ENCODE results near the gene SMYD5.

The SMYD5 gene

DNA sequence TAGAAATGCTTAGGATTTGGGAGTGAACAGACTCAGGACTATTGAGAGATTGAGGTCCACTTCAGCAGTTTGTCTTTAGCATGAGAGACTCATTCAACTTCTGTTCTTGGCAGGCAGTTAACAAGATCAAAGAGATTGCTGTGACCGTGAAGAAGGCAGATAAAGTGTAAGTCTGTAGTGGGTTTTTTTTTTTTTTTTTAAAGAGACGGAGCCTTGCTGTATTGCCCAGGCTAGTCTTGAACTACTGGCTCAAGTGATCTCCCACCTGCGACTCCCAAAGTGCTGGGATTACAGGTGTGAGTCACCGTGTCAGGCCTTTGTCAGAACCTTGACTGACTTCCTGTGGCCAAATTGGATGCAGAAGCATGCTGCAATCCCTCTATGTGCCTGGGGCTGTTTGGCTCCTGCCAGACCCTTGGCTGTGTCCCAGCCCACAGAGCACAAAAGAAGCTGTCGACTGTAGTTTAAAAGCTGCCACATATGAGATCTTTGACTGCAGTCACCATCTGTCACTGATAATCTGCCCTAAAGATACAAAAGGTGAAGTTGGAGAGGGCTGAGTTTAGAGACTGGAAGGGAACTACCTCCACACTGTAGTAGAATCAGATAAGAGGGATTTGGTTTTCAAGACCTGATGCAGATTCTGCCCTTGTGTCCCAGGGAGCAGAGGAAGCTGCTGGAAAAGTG is 30.0 kb downstream of the SMYD5 start:
- DNase-seq = no peak

DNA sequence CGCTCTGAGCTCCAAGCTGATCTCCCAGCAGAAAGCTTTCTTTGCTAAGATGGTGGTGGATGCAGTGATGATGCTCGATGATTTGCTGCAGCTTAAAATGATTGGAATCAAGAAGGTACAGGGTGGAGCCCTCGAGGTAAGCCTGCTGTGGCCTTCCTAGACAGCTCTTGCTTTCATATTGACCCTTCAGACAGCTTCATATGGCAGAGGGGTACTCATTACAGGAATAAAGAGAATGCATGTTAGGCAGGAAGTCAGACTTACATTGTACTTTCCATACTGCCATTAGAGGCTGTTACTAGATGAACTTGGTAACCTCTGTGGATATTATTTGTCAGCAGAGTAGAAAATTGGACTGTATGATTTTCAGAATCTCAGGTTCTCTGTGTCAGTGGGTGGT is 30.5 kb downstream of the SMYD5 start:
- no peak for DNase-seq

DNA sequence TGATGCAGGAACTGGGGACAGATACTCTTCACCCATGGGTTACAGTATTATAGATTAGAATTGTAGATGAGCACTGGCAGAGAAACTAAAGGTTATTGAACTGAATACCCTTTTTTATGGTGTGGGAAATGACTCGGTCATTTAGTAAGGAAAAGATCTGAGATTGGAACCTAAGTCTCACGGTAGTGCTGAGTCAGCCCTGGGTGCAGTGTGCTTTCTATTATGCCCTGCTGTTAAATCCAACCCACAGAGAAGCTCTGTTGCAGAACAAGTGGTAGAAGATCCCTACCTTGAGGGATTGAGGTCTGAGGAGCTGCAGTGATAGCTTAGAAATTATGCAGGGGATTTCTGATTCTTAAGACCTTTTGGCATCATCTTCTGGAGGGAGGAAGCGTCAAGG is 32.8 kb downstream of the SMYD5 start:
- DNase-seq = no peak

DNA sequence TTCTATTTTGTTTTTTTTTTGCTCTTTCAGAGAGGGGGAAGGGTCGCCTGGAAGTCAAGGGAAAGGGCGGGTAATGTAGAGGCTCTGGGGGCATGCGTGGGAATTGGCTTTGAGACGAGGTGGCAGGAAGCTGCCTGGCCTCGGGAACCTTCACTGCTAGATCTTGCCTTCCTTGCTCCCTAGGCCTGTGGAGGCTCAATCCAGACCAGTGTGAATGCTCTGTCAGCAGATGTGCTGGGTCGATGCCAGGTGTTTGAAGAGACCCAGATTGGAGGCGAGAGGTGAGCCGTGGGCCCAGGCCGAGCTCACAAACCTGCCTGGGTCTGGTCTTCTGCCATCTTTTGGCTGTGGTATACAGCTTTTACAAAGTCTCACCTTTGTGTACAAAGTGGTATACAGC is 35.6 kb downstream of the SMYD5 start:
- DNase-seq = no peak

DNA sequence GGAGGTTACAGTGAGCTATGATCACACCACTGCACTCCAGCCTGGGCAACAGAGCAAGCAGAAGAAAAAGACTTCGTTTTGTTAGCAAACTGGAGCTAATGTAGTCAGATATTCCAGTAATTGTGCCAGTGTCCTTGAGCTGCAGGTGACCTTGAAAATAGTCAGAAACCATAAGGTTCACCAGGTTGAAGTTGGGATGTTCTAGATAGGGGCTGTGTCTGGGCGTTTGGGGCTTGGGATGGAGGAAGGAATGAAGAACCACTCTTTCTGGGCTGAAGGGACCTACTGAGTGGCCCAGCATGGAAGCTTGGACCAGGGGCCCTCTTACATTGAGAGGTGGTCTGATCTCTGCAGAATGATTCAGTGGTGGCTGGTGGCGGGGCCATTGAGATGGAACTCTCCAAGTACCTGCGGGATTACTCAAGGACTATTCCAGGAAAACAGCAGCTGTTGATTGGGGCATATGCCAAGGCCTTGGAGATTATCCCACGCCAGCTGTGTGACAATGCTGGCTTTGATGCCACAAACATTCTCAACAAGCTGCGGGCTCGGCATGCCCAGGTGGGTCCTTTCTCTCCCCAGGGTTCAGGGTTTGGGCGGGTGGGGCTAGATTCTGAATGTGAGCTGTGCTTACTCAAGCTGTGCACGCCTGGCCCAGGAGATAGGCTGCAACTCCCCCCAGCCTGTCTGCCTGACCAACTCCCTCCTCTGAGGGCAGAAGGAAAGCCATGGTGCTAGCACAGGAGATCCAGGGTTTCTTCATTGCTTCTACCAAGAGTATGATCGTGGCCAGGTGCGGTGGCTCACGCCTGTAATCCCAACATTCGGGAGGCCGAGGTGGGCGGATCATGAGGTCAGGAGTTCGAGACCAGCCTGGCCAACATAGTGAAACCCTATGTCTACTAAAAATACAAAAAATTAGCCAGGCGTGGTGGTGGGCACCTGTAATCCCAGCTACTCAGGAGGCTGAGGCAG is 37.1 kb downstream of the SMYD5 start:
- DNase-seq = no peak

DNA sequence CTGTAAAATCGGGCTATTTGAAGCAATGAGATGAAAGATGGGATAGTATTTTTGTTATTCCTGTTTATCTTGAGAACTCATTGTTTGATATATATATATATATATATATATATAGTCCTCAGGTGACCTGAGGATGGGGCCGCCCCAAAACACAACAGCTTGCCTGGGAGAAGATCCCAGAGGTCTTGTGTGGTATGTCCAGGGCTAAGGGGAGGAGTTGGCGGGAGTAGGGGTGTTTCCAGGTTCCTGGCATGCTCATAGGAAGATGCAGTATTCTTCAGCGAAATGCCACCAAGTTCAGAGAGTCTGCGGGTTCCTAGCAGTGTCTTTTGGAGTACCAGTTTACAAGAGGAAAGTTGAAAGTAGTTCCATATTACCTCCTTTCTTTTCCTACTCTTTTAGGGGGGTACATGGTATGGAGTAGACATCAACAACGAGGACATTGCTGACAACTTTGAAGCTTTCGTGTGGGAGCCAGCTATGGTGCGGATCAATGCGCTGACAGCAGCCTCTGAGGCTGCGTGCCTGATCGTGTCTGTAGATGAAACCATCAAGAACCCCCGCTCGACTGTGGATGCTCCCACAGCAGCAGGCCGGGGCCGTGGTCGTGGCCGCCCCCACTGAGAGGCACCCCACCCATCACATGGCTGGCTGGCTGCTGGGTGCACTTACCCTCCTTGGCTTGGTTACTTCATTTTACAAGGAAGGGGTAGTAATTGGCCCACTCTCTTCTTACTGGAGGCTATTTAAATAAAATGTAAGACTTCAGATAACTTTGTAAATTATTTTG is 38.4 kb downstream of the SMYD5 start:
- DNase-seq = no peak

DNA sequence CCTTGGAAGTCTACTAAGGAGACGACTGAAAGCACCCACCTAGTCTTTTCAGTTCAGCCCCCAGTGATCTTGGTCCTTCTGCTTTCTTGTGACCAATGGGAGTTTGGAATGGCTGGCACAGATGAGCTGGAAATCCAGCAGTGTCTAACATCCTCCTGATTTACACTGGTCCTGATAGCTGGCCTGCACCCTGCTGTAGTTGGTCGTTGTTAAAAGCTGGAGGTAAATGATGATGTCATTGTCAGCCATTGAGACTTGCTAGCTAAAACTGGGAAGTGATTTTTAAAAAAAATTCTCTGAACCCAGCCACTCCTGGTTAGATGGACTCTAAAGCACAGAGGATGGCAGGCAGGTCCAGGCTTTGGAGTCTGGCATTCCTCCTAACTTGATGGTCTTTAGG is 39.4 kb downstream of the SMYD5 start:
- peak; percentile 8 to 19 (median 19) for DNase-seq

DNA sequence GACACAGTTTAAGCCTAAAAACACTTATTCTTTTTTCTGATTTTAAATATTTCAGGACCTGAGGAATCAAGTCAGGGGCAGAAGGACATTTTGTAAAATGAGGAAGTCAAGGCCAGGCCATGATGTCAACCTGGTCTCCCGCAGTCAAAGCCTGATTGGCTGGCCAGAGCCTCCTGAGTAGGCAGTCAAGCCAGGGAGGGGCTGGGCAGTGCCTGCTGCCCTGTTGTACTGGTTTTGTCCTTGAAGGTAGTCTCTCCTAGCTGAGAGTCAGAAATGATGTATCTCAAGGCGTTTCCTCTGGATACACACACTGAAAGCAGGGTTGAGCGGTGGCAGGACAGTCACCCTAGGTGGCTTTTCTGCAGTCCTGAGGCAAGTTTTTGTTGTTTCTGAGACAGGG is 39.9 kb downstream of the SMYD5 start:
- DNase-seq = peak; percentile 62 to 77 (median 67)

DNA sequence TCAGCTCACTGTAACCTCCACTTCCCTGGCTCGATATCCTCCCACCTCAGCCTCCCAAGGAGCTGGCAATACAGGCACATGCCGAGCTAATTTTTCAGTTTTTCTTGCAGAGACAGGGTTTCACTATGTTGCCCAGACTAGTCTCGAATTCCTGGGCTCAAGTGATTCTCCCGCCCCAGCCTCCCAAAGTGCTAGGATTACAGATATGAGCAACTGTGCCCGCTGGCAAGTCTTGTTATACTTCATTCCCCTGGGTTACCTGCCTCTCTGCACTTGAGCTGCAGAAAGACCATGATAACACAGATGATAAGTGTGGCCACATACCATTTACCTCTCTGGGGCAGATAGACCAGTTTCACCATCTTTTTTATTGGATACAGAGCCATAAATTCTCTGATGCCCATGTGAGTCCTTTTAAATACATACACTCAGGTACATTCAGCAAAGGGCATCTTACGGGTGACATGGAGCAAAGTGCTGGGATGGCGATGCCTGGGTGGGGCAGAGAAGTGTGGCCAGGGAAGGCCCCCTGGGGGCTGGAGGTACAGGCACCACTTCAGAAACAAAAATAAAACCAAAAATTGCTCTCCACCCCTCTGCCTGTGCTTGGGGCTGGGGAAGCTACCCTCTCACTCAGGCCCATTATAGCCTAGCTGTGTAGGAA is 40.4 kb downstream of the SMYD5 start:
- no peak for DNase-seq

DNA sequence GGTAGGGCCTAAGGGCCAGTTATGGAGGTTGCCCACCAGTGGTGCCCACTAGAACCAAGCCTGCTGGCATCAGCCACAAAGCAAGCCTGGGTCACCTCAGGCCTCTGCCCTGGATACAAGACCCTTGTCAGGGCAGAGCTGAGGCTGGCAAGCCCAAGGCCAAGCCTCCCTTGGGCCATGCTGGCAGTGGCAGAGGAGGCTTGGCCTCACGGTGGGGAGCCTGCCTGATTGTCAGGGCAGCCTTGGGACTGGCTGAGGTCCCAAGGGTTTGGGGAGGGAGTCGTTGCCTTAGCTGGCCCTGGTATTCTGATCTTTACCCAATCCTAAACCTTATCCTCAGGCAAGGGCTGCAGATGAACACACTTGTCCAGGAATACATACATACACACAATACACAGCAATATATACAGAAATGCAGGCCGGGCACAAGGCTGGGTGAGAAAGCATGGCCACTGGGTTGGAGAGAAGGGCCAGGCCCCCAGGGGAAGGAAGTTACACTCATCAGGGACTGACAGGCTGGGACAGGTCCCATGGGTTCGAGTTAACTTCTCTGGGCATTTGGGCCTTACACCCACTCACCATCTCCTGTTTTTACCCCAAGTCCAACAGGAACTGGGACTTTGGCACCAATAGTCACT is 41.1 kb downstream of the SMYD5 start:
- no peak for DNase-seq

DNA sequence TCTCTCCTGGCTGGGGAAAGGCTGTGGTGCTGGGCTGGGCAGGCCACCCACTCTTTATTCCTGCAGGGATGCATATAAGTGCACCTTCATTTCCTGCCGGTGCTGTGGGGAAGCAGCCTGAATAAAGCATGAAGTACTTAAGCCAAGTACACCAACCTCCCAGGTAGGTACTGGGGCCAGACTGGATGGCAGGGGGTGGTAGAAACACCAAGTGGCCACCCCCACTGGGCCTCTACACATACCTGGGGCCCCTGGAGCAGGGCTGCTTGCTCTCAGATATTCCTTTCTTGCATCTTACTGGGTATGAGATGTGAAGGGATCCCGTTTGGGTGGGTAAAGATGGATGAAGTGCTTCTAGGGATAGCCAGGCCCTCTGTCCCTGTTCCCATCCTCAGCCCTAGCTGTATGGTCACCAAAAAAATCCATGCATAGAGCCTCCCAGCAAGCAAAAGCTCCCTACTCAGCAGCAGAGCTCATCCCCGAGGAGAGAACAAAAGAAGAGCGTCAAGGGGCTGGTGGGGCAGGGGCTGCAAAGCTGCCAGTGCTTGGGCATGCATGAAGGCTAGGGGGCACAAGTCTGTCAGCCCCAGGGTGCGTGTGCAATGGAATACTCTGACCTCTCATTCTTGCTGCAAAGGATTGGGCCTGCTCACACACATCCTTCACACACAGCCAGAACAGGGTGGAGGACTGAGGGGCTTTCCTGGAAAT is 42.0 kb downstream of the SMYD5 start:
- DNase-seq = no peak

DNA sequence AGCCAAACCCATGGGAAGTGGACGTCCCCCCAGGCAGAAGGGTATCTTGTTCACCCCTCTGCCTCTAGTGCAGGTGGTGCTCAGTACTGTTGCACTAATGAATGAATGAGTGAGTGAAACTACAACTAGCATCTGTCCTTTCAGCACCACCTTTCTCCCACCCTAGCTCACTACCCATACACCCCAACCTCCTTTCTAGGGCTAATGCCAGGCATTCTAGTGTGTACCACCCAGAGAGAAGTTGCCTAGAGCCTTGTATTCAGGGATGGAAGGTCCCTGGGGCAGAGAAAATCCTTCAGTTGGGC is 42.5 kb downstream of the SMYD5 start:
- DNase-seq = no peak

DNA sequence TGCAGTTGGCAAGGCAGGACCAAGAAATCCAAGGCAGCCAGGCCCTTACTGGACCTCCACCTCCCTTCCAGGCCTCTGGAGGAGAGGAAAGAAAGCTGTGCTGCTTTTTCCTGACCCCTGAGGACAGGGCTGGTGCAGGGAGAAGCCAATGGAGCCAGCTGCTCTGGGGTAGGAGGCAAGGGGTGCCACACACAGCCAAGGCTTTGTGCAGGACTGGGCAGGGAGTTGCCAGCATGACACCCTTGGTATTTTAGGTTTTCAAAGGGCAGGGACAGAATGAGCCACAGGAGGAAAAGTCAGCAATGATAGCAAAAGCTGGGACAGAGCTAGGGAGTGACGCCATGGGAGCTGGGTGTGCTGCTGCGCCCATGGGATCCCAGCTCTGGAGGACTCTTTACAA is 43.0 kb downstream of the SMYD5 start:
- no peak for DNase-seq

DNA sequence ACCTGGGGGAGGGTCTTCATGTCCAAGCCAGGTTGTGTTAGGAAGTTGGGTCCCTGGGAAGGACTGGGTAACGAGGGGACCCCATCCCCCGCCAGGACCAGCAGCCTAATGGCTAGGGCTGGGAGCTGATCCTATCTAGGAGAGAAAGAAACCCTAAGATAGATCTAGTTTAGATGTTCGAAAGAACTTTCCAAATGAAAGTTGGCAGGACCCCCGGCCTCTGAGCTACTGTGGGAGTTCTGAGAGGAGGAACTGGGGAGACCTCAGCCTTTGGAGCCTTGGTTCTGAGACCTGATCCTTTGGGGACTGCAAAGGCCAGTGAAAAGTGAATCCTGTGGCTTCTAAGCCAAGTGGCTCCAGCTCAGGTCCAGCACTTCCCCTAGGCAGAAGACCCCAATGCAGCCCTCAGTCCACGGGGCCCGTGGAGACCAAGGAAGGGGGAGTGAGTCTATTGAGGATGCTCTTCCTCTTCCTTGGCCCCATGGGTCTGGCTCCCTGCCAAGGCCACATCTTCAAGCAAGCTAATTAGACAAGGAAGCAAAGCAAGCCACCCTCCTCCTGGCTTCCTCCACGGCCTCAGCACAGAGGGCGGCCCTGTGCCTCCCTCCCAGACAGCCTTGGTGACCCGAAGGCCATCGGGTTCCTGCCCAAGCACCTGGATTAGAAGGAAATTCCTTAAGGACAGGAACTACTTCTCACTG is 43.5 kb downstream of the SMYD5 start:
- peak; percentile 14 to 44 (median 24) for DNase-seq

DNA sequence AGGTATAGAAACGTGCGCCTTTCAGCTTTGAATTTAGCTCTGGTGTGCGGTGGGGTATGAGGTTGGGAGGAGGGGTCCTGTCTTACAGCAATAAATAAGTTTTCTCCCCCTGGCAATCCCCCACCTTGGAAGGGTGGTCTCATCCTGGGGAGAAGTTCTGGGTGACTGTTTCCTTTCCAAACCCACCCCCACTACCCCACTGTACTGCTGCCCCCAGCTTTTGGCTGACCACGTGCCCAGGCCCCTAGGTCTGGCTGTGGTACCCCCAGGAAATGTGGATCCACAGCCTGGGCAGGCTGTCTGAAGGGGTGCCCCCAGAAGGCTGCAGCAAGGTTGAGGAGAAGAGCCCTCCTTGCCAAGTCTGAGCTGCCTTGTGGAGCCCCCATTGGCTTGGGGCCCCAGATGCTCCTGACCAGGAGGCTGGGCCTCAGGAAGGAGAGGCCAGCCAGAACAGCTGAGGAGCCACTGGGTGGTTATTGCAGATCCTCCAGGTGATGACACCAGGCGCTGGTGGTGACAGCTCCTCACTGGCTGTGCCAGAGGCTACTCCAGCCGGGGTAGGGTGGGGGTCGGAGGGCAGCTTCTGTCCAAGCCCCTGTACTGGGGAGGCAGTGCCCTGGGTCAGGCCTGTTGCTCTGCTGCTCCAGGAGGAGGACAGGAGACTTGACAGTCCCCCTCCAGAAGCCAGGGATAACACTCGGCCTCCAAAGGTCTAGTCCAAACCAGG is 44.3 kb downstream of the SMYD5 start:
- DNase-seq = no peak

DNA sequence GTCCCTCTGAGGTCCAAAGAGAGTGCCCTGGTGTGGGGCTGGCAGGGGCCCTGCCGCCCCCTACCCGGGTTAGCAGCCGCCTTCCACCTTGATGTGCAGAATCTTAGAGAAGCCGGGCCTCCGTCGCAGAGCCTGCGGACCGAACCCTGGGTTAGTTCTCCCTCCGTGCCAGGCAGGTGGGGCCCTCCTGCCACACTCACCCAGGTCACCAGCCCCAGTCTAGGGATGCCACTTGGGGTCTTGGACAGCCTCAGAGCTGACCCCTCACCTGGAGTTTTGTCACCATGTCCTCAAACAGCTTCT is 44.8 kb downstream of the SMYD5 start:
- no peak for DNase-seq

DNA sequence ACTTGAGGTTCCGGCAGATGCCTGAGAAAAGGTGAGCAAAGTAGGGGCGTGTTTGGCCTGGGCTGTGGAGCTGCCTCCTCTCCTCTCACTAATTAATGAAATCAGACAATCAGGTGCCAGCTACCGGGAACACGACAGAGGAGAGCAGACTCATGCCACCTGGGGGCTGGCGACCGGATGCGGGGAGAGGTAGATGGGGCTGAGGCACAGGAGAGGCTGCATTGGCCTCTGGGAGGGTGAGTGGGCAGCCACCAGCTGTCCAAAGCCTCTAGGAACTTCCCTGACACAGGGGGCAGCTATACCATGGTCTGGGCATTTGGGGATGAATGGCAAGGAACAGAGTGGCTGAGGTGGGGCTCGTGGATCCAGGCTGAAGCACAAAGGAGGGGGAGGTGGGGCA is 45.2 kb downstream of the SMYD5 start:
- DNase-seq = no peak

DNA sequence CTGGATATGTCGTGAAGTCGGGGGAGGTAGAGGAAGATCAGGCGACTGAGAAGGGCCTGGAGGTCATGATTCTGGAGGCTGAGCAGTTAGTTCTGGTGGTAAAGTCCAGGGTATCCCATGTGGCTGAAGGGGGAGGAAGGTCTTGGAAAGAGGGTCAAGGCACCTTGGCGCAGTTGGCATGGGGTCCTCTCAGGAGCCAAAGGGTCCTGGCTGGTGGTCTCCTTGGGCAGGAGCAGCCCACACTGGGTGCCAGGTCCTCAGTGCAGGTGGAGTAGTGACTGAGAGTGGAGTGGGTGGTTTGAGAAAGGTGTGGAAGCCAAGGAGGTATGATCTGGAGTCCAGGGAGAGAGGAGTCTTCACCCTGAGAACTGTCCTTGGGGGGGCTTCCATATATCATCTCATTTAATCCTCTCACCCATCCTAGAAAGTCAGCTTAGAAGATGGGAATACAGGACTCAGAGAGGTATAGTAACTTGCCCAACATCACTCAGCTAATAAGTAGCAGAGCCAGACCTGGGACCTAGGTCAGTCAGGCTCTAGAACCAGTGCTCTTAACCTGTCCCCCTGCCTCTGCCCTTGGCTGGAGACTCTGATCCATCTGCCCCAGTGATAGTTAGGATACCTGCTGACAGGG is 45.8 kb downstream of the SMYD5 start:
- DNase-seq = no peak

DNA sequence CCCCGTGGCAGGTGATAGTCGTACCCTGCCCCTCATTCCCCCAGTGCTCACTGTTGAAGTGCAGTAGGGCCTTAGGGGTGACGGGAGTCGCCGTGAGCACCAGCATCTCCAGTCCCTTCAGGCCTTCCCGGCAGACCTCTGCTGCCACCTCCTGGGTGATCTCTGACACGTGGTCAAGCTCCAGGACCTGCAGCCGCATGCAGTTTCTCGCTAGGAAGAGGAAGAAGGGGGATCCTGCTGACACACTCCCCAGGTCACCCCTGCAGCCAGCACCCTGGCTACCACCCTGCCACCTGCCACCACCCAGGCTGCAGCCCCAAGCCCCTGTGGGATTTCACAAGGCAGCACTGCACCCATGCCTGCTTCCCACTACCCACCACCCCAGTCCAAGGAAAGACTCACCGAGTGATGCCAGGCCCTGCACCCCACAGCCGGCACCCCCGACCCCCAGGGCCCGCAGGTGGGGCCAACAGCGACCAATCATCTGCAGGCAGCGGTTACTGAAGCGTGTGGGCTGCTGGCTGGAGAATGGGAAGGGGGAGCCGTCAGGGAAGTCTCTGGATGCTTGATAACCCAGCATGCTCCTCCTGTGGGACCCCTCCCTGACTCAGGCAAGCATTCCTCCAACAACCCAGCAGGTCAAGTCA is 46.4 kb downstream of the SMYD5 start:
- peak; percentile 36 to 56 (median 42) for DNase-seq

Measured in suppressor macrophage treated with lipopolysaccharide for 1 hour (primary cell).